Hepatocyte (in vitro differentiated cells): ENCODE measurements around the gene ABL1.

ENCODE experiments used
- EZH2phosphoT487 ChIP-seq: fragments of 200-600 bp; sonication (generic); IDR thresholded peaks from one replicate; pipeline ENCODE4 v1.6.1; 2018; ENCODE audit warnings: antibody characterized with exemption, mild to moderate bottlenecking, low read depth, moderate library complexity; ENCODE audit not compliant: unreplicated experiment, severe bottlenecking
- TF ChIP-seq, protein P1 (sequence below): fragments of 200-600 bp; sonication (generic); IDR thresholded peaks from 2 replicates; pipeline ENCODE4 v1.5.1; 2016; ENCODE audit warnings: antibody characterized with exemption, mild to moderate bottlenecking; ENCODE audit not compliant: poor library complexity

DNA sequence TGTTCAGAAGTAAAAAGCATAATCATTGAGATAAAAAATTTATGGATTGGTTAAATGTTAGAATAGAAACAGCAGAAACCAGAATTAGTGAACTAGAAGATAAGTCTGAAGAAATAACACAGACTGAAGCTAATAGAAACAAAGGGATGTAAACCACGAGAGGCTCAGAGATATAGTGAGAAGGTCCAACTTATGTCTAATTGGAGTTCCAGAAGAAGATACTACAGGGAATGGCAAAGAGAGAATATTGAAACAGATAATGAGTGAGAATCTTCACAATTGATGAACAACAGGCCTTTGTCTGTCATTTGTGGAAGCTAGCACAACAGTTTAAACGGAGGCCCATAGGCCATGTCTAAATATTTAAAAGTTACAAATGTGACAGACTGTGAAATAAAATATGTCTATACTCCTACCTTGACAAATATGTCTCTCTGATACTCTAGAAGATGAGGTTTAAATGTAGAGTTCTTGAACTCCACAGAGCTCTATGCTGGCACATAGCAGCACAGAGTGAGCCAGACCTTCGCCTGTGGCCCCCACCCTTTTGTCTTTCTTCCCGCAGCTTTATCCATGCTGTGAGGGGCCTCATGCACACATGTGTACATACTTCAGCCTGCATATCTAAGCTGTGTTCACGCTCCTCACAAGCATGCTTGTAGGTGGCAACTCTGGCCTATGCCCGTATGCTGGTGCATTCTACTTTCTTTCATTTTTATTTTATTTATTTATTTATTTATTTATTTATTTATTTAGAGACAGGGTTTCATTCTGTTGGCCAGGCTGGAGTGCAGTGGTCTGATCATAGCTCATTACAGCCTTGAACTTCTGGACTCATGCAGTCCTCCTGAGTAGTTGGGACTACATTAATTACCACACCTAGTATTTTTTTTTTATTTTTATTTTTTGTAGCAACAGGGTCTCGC lies 45.0 kb upstream of the ABL1 start:
- TF ChIP-seq, protein P1, sequence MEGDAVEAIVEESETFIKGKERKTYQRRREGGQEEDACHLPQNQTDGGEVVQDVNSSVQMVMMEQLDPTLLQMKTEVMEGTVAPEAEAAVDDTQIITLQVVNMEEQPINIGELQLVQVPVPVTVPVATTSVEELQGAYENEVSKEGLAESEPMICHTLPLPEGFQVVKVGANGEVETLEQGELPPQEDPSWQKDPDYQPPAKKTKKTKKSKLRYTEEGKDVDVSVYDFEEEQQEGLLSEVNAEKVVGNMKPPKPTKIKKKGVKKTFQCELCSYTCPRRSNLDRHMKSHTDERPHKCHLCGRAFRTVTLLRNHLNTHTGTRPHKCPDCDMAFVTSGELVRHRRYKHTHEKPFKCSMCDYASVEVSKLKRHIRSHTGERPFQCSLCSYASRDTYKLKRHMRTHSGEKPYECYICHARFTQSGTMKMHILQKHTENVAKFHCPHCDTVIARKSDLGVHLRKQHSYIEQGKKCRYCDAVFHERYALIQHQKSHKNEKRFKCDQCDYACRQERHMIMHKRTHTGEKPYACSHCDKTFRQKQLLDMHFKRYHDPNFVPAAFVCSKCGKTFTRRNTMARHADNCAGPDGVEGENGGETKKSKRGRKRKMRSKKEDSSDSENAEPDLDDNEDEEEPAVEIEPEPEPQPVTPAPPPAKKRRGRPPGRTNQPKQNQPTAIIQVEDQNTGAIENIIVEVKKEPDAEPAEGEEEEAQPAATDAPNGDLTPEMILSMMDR, result no peak
- no peak for TF ChIP-seq EZH2phosphoT487
